ENCODE data around the gene GJB4.
A peak's percentile ranks its signal among the peaks of the same experiment; 100 is the strongest.

Gene GJB4

DNA sequence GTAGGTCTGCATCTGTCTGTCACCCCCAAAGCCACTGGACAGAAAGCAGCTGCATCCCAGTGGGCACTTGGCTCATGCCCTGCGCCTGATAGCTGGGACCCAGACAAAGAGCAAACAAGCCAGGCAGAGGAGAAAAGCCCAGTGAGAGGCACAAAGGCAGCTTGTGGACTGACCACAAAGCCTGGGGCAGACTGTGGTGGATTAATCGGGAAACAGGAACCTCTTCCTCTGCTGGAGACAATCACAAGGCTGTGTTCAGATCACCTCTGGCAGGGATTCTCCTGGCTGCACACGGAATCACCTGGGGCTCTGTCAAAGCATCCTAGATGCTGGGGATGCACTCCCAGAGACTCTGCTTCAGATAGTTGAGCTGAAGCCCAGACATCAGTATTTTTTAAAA is 19.9 kb upstream of the GJB4 start:
- TF ChIP-seq, protein P1, sequence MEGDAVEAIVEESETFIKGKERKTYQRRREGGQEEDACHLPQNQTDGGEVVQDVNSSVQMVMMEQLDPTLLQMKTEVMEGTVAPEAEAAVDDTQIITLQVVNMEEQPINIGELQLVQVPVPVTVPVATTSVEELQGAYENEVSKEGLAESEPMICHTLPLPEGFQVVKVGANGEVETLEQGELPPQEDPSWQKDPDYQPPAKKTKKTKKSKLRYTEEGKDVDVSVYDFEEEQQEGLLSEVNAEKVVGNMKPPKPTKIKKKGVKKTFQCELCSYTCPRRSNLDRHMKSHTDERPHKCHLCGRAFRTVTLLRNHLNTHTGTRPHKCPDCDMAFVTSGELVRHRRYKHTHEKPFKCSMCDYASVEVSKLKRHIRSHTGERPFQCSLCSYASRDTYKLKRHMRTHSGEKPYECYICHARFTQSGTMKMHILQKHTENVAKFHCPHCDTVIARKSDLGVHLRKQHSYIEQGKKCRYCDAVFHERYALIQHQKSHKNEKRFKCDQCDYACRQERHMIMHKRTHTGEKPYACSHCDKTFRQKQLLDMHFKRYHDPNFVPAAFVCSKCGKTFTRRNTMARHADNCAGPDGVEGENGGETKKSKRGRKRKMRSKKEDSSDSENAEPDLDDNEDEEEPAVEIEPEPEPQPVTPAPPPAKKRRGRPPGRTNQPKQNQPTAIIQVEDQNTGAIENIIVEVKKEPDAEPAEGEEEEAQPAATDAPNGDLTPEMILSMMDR (IDR thresholded peaks at IDR 0.05; ENCODE audit: insufficient read depth, low read depth, low read length, missing control alignments): no peak
- no peak for DNase-seq (ENCODE audit: low read depth)

DNA sequence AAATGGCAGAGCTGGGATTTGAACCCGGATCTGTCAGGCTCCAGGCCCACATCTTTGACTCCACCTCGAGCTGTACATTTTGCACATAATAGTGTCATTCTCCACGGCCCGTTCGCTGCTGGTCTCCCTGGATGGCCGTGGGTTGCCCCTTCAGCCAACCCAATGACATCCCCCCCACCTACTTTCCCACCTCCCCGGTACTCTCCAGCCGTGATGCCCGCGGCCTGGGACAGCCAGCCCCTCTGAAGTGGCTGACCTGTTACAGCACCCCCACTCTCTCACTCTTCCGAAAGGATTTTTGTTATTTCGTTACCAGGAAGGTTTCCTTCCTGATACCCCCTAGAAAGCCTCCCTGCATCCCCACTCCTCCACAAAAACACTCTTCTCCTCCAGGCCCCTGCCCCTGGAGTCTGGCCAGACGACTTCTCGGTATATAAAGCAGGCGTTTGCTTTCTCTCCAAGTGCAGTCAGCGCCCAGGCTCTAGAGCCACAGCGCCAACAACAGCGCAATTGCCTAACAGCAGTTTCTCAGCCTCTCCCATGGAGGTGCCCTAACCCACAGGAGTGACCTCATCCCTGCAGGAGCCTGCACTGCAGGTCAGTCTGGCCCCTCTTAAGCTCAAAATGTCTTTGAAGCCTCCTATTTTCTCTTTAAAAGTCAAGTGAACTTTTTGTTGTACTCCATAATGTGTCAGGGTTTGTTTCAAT is 19.2 kb upstream of the GJB4 start:
- H3K4me3 ChIP-seq (ENCODE audit: low read depth, low read length): no peak overlapping the region
- TF ChIP-seq, protein P1 (IDR thresholded peaks at IDR 0.05; ENCODE audit: insufficient read depth, low read depth, low read length, missing control alignments): no peak
- no peak for DNase-seq (ENCODE audit: low read depth)

More for the DNA sequence above, 19.9 kb upstream of the GJB4 start:
- H3K4me3 ChIP-seq (ENCODE audit: low read depth, low read length): no peak overlapping the region

- TF ChIP-seq, protein P1 (IDR thresholded peaks at IDR 0.05; ENCODE audit: insufficient read depth, low read depth, low read length, missing control alignments): peak; percentile 98
- DNase-seq (ENCODE audit: low read depth): peak; percentile 77
- no peak overlapping the region for H3K4me3 ChIP-seq (ENCODE audit: low read depth, low read length)
Observed at GRCh38 chr1:34742667-34743270, 16.8 kb upstream of the GJB4 start.

DNA sequence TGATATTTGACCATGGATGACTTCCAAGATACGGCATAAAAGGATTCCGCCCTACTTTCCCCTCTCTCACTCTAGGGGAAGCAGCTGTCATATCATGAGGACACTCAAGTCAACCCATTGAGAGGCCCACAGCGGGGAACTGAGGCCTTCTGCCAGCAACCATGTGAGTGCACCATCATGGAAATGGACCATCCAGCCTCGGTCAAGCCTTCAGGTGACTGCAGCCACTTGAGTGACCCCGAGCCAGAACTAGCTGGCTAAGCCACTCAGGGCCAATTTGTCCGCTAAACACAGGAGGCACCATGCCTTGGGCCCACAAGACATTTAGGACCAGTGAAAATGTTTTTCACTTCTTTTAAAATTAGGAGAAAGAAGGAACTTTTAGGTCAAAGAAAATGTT is 15.8 kb upstream of the GJB4 start:
- TF ChIP-seq, protein P1 (IDR thresholded peaks at IDR 0.05; ENCODE audit: insufficient read depth, low read depth, low read length, missing control alignments): no peak
- DNase-seq (ENCODE audit: low read depth): no peak
- H3K4me3 ChIP-seq (ENCODE audit: low read depth, low read length): no peak overlapping the region

GRCh38 chr1:34744851-34745250 is 14.7 kb upstream of the GJB4 start:
- DNase-seq (ENCODE audit: low read depth): no peak
- TF ChIP-seq, protein P1 (IDR thresholded peaks at IDR 0.05; ENCODE audit: insufficient read depth, low read depth, low read length, missing control alignments): no peak

GRCh38 chr1:34745666-34746065 is 13.9 kb upstream of the GJB4 start:
- DNase-seq (ENCODE audit: low read depth): no peak
- TF ChIP-seq, protein P1 (IDR thresholded peaks at IDR 0.05; ENCODE audit: insufficient read depth, low read depth, low read length, missing control alignments): no peak
- H3K4me3 ChIP-seq (ENCODE audit: low read depth, low read length): no peak overlapping the region

More at GRCh38 chr1:34744851-34745250, 14.7 kb upstream of the GJB4 start:
- H3K4me3 ChIP-seq (ENCODE audit: low read depth, low read length): no peak overlapping the region

All from GM12865 (cell line).